Measurements from ENCODE around the gene SLC8B1.

The SLC8B1 gene

GRCh38 chr12:113292091-113292490 lies 42.8 kb downstream of the SLC8B1 start:
- no peak for FAIRE-seq

- FAIRE-seq, result no peak
Observed at GRCh38 chr12:113291586-113291985, 43.3 kb downstream of the SLC8B1 start.

- no peak for FAIRE-seq
Observed at GRCh38 chr12:113290506-113290905, 44.4 kb downstream of the SLC8B1 start.

- no peak for FAIRE-seq
Observed at GRCh38 chr12:113289361-113289760, 45.5 kb downstream of the SLC8B1 start.

GRCh38 chr12:113287899-113288282 lies 47.0 kb downstream of the SLC8B1 start:
- no peak for FAIRE-seq

- FAIRE-seq, result no peak
Observed at GRCh38 chr12:113287146-113287898, 47.6 kb downstream of the SLC8B1 start.

- FAIRE-seq, result no peak
Observed at GRCh38 chr12:113286712-113287111, 48.2 kb downstream of the SLC8B1 start.

GRCh38 chr12:113285679-113286610 lies 49.0 kb downstream of the SLC8B1 start:
- FAIRE-seq, result no peak

- FAIRE-seq, result no peak
Observed at GRCh38 chr12:113284751-113285150, 50.2 kb downstream of the SLC8B1 start.

- FAIRE-seq, result no peak
Observed at GRCh38 chr12:113278633-113279032, 56.3 kb downstream of the SLC8B1 start.

GRCh38 chr12:113278141-113278540 lies 56.8 kb downstream of the SLC8B1 start:
- FAIRE-seq, result no peak

GRCh38 chr12:113277511-113277910 lies 57.4 kb downstream of the SLC8B1 start:
- FAIRE-seq, result no peak

GRCh38 chr12:113276946-113277500 lies 57.9 kb downstream of the SLC8B1 start:
- FAIRE-seq, result no peak

GRCh38 chr12:113276306-113276705 lies 58.6 kb downstream of the SLC8B1 start:
- FAIRE-seq, result no peak

- no peak for FAIRE-seq
Observed at GRCh38 chr12:113274848-113275247, 60.1 kb downstream of the SLC8B1 start.

GRCh38 chr12:113273053-113273725 lies 61.7 kb downstream of the SLC8B1 start:
- FAIRE-seq, result no peak

- no peak for FAIRE-seq
Observed at GRCh38 chr12:113271853-113272561, 62.9 kb downstream of the SLC8B1 start.

GRCh38 chr12:113271466-113271852 lies 63.5 kb downstream of the SLC8B1 start:
- no peak for FAIRE-seq

GRCh38 chr12:113270709-113271009 lies 64.2 kb downstream of the SLC8B1 start:
- FAIRE-seq, result no peak

GRCh38 chr12:113269257-113269943 lies 65.5 kb downstream of the SLC8B1 start:
- no peak for FAIRE-seq

- FAIRE-seq, result no peak
Observed at GRCh38 chr12:113268621-113269020, 66.3 kb downstream of the SLC8B1 start.

GRCh38 chr12:113268136-113268535 lies 66.8 kb downstream of the SLC8B1 start:
- FAIRE-seq, result no peak

All from TTC549 (cell line).